ENCODE results near the gene PAFAH1B1.
A peak's percentile ranks its signal among the peaks of the same experiment; 100 is the strongest.
"Not testable (repeated sequence)": the region's sequence is repeated elsewhere in the genome, so short reads cannot be mapped to it uniquely, and the experiment has no call there.

PAFAH1B1 gene

DNA sequence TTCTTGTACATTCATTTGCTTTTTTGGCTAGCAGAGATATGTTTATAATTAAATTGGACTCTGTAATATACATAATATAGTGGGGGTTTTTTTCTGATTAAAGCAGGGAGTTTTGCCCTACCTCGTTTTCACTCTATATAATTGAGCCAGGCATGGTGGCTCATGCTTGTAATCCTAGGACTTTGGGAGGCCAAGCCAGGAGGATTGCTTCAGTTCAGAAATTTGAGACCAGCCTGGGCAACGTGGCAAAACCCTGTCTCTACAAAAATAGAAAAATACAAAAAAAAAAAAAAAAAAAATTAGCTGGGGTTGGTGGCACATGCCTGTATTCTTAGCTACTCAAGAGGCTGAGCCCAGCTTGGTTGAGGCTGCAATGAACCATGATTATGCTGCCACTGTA lies 42.2 kb downstream of the PAFAH1B1 start:
- DNase-seq (ENCODE audit: low spot score), result no peak

DNA sequence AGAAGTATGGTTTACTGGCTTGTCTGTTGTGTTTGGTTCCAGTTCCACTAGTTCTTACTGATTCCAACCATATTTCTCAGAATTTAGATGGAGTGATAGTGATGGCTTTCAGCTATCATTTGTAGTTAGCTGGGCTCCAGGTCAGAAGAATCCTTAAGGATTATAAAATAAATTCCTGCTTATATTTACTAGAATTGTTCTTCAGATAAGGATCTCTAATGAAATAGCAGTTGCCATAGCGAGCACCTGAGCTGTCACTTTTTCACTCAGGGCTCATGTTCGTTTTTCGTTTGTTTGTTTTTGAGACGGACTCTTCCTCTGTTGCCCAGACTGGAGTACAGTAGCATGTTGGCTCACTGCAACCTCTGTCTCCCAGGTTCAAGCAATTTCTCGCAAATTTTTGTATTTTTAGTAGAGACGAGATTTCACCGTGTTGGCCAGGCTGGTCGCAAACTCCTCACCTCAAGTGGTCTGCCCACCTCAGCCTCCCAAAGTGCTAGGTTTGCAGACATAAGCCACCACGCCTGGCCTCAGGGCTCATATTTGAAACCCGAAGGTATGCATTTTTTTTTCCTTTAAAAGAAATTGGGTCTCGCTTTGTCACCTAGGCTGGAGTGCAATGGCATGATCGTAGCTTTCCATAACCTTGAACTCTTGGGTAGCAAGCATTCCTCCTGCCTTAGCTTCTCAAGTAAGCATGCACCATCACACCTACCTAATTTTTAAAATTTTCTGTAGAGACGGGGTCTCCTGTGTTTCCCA lies 42.9 kb downstream of the PAFAH1B1 start:
- no peak for DNase-seq (ENCODE audit: low spot score)

DNA sequence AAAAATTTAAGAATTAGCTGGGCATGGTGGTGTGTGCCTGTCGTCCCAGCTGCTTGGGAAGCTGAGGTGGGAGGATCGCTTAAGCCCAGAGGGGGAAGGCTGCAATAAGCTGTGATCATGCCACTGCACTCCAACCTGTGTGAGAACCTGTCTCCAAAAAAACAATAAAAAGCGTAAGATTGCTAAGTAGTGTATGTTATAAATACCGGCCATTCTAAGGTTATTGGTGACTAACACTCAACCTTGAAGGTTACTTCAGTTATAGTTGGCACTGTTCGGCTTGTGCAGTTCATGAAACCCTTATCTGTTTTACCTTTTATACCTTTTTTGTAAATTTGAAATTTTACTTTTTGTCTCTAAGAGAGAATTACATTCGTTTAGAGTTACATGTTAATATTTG lies 44.0 kb downstream of the PAFAH1B1 start:
- DNase-seq (ENCODE audit: low spot score), result no peak

DNA sequence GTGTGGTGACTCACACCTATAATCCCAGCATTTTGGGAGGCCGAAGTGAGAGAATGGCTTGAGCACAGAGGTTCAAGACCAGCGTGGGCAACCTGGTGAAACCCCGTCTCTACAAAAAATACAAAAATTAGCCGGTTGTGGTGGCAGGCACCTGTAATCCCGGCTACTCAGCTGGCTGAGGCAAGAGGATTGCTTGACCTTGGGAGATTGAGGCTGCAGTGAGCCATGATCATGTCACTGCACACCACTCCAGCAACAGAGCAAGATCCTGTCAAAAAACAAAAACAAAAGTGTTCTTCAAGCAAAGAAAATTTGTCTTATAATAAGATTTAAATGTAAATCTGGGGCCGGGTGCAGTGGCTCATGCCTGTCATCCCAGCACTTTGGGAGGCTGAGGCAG lies 51.5 kb downstream of the PAFAH1B1 start:
- no peak for DNase-seq (ENCODE audit: low spot score)

DNA sequence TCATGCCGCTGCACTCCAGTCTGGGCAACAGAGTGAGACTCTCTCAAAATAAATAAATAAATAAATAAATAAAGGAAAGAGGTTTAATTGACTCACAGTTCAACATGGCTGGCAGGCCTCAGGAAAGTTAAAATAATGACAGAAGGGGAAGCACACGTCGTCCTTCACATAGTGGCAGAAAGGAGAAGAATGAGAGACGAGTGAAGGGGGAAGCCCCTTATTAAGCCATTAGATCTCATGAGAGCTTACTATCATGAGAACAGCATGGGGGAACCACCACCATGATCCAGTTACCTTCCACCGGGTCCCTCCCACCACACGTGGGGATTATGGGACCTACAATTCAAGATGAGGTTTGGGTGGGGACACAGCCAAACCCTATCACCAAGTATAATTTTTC lies 54.5 kb downstream of the PAFAH1B1 start:
- DNase-seq (ENCODE audit: low spot score), result no peak

DNA sequence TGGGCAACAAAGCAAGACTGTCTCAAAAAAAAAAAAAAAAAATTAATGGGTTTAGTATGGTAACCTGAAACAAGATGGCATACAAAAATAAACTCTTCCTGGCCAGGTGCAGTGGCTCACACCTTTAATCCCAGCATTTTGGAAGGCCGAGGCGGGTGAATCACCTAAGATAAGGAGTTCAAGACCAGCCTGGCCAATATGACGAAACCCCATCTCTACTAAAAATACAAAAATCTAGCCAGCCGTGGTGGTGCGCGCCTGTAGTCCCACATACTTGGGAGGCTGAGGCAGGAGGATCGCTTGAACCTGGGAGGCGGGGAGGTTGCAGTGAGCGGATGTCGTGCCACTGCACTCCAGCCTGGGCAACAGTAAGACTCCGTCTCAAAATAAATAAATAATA lies 55.7 kb downstream of the PAFAH1B1 start:
- DNase-seq (ENCODE audit: low spot score), result no peak

DNA sequence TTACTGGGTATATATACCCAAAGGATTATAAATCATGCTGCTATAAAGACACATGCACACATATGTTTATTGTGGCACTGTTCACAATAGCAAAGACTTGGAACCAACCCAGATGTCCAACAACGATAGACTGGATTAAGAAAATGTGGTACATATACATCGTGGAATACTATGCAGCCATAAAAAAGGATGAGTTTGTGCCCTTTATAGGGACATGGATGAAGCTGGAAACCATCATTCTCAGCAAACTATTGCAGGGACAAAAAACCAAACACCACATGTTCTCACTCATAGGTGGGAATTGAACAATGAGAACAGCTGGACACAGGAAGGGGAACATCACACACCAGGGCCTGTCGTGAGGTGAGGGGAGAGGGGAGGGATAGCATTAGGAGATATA lies 59.5 kb downstream of the PAFAH1B1 start:
- not testable (repeated sequence) for DNase-seq (ENCODE audit: low spot score)

DNA sequence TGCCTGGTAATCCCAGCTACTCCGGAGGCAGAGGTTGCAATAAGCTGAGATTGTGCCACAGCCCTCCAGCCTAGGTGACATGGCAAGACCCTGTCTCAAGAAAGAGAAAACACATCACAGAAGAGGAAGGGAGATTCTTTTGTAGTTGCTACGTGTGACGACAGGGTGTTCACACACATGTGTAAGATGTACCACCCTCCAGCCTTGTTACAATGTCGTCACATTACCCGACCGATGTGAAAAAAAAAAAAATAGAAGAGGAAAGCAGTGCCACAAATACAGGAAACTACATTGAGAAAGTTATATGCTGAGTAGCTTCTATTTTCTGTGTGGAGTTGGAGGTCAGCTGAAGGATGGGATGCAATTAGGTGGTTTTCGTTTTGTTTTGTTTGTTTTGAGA lies 62.1 kb downstream of the PAFAH1B1 start:
- no peak for DNase-seq (ENCODE audit: low spot score)

DNA sequence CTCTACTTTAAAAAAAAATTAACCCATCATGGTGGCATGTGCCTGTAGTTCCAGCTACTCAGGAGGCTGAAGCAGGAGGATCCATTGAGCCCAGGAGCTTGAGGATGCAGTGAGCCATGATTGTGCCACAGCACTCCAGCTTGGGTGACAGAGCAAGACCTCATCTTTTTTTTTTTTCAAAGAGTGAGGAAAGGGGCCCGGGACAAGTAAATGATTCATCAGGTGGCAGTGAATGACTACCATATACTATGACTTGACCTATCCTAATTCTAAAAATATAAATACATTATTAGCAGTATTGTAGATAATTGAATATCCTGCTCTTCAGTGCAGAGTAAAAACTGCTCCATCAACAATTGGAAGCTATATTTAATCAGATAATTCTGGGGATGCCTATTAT lies 62.8 kb downstream of the PAFAH1B1 start:
- DNase-seq (ENCODE audit: low spot score), result no peak

DNA sequence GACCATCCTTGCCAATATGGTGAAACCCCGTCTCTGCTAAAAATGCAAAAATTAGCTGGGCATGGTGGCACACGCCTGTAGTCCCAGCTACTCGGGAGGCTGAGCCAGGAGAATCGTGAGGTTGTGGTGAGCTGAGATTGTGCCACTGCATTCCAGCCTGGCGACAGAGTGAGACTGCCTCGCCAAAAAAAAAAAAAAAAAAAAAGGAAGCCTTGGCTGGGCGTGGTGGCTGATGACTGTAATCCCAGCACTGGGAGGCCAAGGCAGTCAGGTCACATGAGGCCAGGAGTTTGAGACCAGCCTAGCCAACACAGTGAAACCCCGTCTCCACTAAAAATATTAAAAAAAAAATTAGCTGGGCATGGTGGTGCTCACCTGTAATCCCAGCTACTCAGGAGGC lies 65.9 kb downstream of the PAFAH1B1 start:
- not testable (repeated sequence) for DNase-seq (ENCODE audit: low spot score)

DNA sequence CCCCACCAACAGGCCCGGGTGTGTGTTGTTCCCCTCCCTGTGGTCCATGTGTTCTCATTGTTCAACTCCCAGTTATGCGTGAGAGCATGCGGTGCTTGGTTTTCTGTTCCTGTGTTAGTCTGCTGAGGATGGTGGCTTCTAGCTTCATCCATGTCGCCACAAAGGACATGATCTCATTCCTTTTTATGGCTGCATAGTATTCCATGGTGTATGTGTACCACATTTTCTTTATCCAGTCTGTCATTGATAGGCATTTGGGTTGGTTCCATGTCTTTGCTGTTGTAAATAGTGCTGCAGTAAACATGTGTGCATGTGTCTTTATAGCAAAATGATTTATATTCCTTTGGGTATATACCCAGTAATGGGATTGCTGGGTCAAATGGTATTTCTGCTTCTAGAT lies 67.0 kb downstream of the PAFAH1B1 start:
- DNase-seq (ENCODE audit: low spot score), result not testable (repeated sequence)

DNA sequence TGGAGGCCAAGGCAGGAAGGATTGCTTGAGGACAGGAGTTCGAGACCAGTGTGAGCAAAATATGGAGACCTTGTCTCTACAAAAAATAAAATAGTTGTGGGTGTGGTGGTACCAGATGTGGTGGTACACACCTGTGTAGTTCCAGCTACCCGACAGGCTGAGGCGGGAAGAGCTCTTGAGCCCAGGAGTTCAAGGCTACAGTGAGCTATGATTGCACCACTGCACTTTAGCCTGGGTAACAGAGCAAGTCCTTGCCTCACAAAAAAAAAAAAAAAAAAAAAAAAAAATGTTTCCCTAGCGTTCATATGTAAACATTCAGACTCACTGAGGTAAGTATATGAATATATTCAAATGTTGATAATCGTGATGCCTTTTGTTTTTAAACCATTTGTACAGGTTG lies 78.6 kb downstream of the PAFAH1B1 start:
- no peak for DNase-seq (ENCODE audit: low spot score)

DNA sequence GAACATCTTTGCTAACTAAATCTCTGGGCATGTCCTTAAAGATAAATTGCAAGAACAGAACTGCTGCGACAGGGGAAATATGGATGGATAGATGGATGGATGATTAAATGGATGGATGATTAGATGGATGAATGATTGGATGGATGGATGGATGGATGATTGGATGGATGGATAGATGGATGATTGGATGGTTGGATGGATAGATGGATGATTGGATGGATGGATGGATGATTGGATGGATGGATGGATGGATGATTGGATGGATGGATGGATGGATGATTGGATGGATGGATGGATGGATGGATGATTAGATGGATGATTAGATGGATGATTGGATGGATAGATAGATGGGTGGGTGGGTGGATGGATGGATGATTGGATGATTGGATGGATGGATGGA lies 85.8 kb downstream of the PAFAH1B1 start:
- DNase-seq (ENCODE audit: low spot score), result not testable (repeated sequence)

DNA sequence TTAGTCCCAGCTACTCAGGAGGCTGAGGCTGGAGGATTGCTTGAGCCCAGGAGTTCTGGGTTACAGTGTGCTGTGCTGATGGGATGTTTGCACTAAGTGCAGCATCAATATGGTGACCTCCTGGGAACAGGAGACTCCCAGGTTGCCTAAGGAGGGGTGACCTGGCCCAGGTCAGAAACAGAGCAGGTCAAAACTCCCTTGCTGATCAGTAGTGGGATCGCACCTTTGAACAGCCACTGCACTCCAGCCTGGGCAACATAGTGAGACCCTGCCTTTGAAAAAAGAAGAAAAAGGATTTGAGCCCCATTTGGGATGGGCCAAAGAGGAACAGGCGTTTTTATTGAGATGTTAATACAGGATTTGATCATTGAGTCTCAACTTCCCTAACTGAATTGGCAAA lies 87.5 kb downstream of the PAFAH1B1 start:
- no peak for DNase-seq (ENCODE audit: low spot score)

DNA sequence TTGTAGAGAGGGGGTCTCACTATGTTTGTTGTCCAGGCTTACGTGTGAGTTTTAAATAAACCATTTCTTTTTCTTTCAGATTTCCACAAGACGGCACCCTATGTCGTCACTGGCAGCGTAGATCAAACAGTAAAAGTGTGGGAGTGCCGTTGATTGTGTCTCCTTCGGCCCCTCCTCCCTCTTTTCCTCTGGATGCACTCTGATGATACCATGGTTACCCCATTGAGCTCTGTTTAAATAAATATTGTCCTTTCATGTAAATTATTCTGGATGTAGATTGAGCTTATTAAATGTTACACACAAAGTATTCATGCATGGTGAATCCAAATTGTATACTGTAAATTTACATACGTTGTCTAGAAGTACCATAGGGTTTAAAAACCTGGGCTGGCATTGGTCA lies 88.2 kb downstream of the PAFAH1B1 start:
- no peak for DNase-seq (ENCODE audit: low spot score)

DNA sequence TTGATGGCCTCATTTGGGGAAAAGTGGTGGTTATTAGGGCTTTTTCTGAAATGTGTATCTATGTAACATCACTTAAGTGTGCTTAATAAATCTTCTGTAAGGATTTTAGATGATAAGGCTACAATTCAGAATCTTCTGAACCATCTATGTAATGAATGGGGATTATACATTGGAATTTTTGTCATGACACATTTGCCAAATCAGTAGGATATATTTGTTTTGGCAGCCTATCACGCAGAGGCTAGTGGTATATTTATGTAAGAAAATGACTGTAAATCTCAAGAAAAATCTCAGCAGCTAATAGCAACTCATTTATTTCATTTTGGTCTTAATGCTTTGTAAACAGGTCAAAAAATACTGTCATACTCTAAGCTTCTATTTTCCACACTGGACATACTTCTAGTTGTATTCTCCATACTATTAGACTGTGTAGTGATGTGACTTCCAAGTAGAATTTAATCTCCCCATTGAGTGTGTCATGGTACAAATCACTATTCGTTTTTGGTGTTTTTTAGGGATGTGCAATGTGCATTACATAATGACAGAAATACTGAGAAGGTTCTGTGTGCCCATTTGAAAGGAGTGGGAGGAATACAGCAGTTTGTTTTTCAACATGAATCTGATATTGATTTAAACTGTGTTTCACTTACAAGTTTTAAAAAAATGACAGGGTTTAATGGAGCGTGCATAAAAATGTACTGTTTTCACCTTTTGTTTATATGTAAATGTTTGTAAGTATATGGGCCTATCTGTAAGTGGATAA lies 88.9 kb downstream of the PAFAH1B1 start:
- DNase-seq (ENCODE audit: low spot score), result peak; percentile 16

DNA sequence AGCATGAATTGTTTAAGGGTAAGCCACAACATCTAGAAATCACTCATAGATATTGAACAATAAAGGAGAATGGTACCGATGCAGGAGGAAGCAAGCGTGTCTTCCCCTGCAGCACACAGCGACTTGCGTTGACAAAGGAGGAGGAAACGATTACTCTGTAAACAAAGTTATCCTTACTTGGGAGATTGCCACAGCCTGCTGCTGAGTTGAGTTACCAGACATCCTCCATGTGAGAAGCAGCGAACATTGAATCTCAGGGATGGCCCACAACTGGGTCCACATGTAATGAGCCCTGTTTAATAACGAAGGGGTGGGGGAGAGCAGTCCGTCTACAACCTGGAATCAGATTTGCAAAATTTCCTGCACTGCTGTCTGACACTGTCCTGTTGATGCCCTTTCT lies 90.5 kb downstream of the PAFAH1B1 start:
- no peak for DNase-seq (ENCODE audit: low spot score)

DNA sequence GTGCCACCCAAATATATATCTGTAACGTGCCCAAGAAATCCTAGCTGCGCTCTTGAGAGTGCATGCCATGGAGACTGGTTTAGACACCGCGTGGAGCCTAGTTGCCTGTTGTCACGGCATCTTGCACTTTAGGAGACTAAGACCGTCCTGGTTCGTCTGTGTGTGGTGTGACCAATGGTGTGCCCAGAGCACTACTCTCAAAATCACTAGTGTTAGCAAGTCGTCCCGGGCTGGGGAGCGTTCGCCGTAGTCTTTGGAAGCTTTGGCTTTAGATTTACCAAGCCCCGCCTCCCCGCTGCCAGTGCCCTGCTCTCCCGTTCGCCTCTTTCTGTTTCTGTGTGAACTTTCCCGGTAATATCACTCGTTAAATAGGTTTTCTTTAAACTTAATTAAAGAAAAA lies 91.1 kb downstream of the PAFAH1B1 start:
- no peak for DNase-seq (ENCODE audit: low spot score)

DNA sequence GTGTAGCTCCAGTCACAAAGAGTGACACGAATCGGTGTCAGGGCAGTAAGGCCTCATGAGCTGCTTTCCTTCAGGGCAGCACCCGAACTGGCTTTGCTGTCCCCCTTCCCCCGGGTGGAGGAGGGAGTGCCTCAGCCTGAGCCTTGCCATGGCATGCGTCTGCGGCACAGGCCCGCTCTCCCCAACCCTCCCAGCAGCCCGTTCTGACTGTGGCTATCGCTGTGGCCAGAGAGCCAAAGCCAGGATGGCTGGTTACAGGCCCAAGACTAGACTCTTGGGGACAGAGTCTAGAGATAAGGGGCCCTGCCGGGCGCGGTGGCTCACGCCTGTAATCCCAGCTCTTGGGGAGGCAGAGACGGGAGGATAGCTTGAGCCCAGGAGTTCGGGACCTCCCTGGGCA lies 92.2 kb downstream of the PAFAH1B1 start:
- DNase-seq (ENCODE audit: low spot score), result no peak

DNA sequence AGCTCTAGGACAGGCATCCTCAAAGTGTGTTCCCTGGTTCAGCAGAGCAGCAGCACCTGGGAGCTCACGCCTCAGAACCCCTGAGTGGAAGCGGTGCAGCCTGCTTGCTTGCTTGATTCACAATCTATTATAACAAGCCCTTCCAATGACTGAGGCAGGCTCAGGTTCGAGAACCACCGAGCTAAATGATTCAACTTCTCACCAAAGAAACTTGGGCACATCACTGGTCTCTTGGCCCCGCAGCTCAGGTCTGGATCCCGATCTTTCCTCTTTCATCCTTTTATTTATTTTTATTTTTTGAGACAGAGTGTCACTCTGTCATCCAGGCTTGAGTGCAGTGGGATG lies 93.6 kb downstream of the PAFAH1B1 start:
- no peak for DNase-seq (ENCODE audit: low spot score)

DNA sequence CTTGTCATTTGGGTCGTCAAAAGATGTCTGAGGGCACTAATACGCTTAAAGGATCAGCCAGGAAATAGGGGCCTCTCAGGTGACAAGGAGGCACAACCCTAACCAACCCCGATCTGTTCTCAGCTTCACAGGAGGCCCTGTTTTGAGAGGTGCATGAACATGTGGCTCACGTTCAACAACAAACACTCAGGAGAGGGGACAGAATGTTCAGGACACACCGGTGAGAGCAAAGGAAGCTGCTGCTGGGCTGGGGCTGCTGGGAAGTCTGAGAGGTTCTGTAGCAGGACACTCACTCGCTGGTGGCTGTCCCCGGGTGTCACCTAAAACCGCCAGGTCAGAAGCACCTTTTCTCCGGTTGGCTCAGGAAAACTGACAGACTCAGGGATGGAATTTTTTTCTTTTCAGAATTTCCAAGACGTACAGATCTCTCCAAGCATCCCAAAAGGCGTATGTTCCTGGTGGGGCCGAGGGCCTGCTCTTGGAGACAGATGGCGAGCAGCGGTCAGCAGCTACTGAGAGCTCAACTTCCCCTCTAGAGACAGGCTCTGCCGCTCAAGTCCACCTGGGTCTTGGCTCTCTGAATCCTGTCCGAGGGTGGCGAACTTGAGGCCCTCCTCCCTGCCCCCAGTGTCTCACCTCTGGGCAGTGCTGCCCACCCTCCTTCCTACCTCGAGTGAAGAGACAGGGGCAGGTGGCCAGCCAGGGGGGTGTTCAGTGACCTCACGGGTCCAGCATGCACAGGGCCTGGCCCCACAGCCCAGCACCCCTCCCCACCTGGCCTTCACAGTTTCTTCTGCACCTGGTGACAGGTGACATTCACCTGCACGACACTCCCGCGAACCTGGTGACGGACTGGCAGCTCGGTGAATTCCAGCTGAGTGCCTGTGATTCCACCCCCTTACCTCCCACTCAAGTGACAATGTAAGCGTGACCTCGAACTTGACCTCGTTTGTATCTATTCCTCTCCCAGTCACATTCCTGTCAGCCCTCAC lies 95.2 kb downstream of the PAFAH1B1 start:
- DNase-seq (ENCODE audit: low spot score), result no peak

DNA sequence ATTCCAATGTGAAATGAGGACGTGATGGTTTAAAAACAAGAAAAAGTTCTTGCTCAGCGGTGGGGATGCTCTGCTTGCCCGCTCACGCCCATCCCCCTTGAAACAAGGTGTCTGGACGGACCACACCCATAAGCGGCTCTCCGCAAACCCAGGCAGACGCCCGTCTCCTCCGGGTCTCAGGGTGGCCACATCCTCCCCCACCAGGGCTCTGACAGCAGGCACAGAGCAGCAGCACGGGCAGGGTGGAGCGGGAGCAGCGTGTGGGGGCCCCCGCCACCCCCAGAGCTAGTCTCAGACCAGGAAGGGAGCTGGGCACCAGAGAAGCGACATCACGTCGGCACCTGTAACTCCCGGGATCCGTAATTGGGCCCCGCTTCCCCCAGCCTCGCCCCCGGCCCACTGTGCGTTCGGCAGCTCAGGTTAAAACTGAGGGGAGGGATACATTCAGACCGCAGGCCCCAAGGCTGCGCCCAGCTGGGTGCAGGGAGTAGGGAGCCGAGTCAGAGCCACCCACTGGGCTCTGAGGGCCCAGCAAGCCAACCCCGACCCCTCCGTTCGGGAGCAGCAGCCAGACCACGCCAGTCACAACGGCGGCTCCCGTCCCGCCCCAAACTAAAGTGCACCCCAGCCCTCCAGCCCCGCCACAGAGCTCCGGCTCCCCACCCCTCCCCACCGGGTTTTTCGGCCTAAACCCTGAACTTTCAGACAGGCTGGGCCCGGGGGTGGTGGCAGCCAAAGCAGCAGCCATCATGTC lies 96.1 kb downstream of the PAFAH1B1 start:
- peak; percentile 6 for DNase-seq (ENCODE audit: low spot score)

Data from hepatic stellate cell (primary cell).